Measurements from ENCODE around the gene SLC1A4.

DNA sequence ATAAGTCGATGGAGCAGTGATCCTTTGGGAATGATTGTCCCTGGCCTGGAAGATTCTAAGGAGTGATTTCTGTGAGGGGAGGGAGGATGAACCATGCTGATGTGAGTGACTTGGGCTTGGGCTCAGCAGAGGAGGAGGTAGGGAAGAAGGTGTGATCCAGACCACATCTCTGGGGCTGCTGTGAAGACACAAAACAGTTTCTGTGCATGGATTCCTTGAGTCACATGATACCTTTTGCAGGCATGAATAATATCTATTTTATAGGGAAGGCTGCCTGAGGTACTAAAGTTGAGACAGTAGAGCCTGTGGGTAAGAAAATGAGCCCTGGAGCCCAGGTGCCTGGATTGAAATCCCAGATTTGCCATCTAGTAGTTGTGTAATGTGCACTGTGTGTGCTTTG, 29.8 kb downstream of the SLC1A4 start:
- TF ChIP-seq CTCF (IDR thresholded peaks at IDR 0.05) (no peak), ZFX (IDR thresholded peaks at IDR 0.05; ENCODE audit: borderline replicate concordance) (no peak)
